T follicular helper cell (primary cell): Measurements from ENCODE around the gene PRKAG1.
A peak's percentile ranks its signal among the peaks of the same experiment; 100 is the strongest.

Experiments
- DNase-seq: peaks from one replicate; pipeline ENCODE4 v3.0.0-alpha.2; 2020; ENCODE audit warnings: low read depth

Gene PRKAG1

DNA sequence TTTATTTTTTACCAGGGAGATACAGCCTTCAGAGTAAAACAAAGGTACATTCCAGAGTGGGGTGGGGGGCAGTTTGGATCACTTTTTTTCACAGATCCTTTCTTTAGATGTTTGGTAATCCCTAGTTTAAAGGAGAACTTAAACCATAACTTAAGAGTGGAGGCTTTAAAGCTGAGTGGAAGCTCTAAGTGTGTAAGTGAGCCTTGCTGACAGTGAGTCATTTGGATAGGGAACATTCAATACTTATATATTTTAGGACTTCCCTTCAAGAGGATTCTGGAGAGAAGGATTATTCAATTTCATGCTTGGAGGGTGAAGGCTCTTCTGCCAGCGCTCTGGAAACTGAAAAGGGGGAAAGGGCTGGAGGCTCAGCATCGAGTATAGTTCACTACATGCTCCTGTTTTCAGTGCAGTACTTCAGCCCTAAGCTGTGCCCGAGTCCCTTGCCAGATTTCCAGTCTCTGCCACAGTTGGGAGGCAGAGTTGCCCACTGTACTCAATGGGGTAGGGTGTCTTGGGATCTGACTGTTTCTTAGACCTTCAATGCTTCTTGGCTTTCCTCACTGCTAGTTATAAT lies 8.4 kb downstream of the PRKAG1 start:
- no peak for DNase-seq

DNA sequence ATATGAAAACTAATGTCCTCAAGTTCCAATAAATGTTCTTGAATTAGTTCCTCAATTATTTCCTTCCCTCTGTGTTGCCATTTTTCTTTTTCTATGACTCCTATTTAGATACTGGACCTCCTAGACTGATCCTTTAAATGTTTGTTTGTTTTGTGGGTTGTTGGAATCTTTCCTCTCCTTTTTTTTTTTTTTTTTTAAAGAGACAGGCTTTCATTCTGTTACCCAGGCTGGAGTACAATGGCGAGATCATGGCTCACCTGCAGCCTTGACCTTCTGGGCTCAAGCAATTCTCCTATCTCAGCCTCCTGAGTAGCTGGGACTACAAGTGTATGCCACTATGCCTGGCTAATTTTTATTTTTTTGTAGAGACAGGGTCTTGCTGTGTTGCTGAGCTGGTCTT lies 9.6 kb downstream of the PRKAG1 start:
- no peak for DNase-seq

DNA sequence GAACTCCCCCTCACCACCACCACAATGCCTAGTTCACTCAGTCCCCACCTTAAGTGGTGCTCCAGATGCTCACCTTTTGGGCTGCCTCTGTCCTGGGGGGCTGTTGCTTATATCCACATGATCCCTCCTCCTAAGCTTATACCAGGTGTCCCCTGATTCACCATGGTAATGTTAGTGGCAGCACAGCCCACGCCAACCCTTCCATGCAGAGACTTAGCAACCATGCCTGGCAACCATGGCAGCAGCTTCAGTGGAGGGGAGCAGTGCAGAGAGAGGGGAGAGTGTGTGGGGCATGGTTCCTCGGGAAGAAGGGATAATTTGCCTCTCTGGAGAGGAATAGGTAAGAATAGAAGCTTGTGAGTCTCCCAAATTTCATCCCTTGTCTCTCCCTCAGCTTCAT lies 18.2 kb downstream of the PRKAG1 start:
- DNase-seq: no peak

DNA sequence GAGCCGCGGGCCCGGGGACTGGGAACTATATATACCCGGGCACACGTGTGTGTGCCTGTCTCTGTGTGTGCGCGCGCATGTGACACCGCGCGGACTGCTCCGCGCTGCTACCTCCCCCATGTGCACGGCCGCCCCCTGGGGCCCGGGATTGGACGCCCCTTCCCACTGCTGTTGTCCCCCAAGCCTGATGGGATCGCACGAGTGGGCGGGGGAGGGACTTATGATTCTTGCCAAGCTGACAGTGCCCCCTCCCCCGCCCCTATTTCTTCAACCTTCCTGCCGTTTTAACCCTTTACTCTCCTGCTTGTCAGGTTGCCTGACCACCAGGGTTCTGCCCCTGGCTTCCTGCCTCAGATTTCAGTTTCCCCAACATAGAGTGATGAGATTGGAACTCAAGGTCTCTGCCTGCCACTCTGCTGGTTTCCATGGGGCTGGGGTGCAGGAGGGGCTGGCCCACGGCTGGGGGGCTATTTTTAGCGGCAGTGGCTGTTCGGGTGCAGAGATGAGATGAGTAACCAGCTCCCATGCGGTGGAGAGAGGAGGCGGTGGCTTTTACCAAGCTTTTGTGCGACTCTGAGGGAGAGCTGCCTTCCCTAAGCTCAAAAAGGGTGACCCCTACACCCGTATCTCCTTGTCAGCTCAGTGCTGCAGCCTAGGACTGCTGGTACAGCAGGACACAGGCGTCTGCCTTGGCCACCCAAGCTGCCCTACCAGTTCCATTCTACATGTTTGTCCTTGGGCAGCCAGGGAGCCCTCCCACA lies 19.0 kb downstream of the PRKAG1 start, which contains the start of gene DDN:
Gene DDN, minus strand, starts transcription at position 5 of the 761 bp plus-strand sequence. CDS start 88 bp downstream, outside the sequence.
- no peak for DNase-seq

DNA sequence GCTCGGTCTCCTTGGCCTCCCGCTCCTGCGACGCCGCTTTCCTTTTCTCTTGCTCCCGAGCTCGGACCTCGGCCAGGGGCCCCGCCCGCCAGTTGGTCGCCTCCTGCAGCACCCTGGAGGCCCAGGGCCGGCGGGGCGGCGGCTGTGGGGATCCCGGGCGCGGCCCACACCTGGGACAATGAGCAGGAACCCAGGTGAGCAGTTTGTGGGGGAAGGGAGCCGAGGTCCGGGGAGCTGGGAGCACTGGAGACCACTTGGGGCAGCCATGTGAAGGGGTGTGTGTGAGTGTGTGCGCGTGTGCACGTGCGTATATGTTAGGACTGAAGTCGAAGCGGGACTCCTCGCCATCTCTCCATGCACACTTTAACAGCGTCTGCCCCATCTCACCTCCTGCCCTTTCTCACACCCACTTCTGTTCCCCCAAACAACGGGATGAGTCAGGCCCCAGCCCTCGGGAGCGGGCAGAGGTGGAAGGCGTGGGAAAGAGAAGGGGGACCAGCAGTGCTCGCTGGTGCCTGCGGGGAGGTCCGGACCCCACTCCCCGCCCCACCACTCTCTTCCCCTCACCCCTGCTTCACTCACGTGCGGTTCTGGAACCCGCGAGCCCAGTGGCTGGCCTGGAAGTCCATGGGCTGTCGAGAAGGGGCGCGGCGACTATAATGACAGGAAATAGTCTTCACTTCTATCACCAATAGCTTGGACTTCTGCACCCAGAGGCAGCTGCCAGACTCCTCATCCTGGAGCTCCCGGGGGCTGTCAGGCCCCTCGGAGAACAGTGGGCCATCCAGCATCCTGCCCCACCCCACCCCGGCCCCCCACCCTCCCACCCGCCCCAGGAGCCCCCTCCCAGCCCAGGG lies 19.9 kb downstream of the PRKAG1 start:
- no peak for DNase-seq

DNA sequence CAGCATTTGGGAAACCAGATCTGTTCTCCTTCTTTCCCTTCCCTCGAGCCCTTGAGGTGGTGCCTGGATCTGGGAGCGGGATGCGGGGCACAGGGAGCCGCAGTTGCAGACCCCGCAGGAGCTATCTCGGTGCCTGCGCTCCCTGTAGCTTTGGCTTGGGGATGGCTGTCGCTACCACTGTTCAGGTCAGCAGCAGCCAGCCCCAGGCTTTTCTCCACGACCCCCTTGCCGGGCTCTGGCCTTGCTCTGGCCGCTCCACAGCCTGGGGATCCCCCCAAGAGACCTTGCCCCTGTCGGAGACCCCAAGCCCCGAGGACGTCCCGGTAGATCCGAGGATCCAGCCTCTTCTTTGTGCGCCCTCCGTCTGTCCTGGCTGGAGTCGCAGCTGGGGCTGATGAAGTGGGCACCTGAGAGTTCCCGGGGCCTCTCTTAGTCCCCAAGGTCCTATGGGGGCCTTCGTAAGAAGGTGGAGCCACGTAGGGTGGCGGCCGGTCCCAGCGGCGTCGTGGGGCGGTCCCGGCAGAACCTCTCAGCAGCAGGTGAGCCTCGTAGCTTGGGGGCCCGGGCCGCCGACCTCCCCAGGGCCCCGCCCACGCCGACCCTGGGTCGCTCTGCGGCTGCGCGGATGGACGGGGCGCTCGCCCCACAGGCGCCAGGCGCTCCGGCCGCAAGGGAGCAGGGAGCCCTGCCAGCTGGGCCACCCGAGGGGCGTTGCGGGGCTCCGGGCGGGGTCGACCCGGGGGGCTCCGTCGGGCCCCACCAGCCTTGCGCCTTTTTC lies 20.7 kb downstream of the PRKAG1 start:
- DNase-seq: no peak

DNA sequence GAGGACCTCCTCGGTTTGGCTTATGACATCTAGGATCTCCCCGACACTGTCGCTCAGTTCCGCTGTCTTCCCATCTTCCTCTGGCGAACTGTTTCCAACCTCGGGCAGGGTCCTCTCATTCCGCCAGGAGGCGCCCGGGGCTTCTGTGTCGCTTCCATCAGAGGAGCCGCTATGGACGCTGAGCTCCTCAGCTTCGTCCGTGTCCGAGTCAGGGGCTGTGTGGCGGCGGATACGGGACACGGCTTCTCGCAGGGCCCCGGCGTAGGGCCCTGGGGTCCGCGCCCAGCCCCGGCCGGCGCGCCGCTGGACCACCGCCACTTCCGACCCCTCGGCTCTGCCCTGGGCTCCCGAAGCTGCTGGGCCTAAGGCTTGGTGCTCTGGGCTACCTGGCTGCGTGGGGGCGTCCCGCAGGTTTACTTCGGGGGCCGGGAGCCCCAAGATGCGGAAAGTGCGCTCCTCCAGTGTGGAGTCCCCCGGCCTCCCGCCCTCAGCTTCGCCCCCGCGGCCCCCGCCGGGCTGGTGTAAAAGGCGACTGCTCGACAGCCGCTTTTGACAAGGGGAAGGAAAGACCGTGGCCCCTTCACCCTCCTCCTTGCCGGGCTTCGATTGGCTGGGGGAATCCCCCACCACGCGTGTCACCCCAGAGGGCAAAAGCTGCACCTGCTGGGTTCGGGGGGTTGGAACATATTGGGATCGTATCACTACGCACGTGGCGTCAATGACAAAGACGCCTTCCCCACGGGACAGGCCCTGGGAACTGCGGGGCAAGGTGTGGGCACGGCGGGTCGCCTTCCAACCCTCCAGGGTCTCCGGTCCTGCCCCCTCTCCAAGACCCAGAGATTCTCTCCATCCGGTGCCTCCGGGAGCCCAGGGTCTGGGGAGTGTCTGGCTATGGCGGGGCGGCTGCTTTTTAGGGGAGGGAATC lies 21.5 kb downstream of the PRKAG1 start:
- DNase-seq: peak; percentile 48

DNA sequence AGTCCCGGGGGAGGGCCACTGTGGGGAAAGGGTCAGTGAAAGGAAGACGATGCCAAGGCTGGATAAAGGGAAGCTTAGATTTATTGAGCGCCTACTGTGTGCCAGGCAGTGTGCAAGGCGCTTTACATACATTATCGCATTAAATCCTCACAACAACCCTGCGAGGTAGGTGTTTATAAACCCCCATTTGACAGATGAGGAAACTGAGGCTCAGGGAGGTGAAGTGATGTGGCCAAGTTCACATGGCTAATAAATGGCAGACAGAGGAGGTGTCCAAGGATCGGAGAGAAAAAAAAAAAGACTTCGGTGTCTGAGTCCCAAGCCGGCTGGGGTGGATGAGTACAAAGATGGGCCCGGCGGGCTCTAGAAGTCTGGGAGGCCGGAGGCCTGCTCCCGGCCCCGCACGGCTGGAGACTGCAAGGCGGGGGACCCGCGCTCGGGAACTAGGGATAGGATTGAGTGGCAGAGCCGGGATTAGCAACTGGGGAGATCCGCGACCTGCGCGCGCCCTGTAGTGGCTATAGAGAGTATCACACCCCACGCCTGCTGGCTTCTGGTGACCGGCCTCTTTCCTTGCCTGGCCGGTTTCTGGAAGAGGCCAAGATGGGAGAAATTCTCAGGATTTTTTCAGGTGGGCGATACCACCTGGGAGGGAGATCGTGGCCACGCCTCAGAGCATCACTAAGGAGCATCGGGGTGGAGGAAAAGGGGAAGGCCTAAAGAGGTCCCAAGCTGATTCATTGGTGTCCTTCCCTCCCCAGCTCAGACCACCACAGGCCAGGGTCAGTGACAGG lies 23.3 kb downstream of the PRKAG1 start:
- no peak for DNase-seq

DNA sequence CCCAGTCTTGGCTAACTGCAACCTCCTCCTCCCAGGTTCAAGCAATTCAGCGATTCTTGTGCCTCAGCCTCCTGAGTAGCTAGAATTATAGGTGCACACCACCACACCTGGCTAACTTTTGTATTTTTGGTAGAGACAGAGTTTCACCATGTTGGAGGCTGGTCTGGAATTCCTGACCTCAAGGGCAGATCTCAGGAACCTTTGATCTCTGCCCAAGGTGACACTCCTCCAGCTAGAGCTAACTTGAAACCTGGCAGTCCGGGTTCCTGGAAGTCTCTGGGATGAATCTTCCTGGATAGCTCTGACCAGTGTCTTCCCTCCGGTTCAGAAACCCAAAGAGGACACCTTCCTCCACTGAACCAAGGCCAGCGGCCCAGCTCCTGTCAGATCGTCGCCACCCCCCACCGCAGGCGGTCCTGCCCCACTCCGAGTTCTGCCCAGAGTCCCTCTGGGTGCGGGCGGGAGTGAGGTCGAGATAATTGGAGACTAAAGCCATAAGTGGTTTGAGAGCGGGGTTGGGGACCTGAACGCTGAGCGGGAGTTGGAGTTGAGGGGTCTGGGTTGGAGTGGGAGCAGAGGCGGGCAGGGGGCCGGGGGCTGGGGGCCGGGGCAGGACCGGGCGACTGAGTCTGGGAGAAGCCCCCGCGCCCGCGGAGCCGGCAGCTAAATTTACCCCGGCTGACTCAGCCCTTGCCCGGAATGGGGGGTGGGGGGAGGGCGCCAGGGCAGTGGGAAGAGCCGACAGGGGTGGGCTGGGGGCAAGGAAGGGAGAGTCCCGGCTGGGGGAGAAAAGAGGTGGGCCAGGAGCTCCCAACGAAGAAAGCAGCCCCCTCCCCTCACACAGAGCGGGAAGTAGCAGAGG lies 24.1 kb downstream of the PRKAG1 start:
- no peak for DNase-seq

DNA sequence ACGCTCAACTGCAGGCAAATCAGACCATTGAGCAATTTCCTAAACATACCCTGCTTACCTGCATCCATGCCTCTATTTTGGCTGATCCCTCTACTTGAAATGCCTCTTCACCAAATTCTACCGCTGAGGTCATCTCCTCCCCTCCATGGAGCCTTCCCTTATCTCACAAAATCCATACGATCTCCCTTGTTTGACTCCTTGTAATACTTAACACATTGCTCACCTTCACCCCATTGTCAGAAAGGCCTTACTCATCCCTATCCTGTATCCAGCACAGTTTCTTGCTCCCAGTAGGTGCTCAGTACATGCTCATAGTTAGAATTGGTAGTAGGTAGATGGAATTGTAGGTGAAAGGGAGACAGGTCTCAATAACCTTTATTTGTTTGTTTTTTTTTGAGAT lies 24.8 kb downstream of the PRKAG1 start:
- DNase-seq: no peak

DNA sequence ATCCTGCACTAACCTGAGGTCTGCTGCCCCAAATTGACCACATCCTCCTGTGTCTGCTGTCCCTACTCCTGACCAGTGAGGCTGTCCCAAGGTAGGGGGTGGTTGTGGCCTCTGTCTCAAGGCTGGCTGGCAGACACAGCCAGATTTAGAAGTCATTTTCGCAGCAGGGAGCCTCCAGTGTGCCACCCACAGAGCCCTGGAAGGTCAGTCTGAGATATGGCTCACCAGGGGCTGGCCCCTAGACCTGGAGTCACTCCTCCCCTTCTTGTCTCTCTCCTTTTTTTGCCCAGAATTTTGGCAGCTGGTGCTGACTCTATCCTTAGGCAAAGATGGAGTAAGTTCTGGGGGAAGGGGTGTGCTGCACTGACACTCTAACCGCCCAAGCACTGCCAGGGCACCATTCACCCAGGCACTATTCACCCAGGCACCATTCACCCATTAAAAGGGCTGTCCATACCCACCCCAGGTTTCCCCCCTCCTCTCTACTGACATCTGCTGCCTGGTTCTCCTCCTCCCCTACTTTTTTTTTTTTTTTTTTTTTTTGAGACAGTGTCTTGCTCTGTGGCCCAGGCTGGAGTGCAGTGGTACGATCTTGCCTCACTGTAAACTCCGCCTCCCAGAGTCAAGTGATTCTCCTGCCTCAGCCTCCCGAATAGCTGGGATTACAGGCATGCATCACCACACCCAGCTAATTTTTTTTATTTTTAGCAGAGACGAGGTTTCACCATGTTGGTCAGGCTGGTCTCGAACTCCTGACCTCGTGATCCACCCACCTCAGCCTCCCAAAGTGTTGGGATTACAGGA lies 27.1 kb downstream of the PRKAG1 start:
- no peak for DNase-seq

DNA sequence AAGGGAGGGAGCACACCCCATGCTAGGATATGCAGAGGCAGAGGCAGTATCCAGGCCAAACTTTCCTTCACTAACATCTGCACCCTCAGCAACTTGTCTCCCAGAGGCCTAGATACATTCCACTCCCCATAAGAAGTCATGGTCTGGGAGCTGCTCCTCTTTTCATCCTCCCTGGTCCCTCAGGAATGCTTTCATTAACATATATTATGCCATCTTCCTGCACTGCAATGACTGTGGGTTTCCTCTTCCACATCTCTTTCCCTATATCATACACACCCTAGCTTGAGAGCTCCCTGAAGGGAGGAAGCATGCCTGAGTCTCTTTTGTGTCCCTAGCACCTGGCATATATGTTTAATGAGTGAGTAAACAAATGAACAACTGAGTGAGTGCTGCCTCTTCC lies 28.0 kb downstream of the PRKAG1 start:
- no peak for DNase-seq

DNA sequence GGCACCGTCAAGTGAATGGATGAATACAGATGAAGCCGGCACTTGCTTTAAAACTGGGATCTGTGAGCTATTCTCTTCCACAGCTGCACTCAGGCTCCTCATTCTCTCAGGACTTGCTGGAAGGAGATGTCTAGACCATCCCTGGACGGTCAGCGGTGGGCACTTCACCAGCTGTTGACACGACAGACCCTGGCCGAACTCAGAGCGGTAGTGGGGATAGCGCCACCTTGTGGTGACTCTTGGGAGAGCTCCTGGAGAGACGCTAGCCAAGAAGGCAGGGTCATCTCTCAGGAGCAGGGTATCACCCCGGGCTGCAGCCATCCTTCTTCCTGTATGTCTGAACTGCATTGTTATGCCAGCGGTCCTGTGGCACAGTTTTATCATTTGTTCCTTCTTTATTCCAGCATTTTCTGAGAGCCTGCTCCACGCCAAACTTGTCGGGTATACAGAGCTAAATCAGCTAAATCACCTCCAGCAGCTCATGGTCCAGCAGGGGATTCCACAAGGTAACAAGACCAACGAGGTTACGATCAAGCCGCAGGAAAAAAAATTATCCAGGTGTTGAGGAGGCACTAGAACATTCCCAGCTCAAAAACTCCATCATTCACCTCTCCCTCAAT lies 30.4 kb downstream of the PRKAG1 start:
- peak; percentile 63 for DNase-seq

DNA sequence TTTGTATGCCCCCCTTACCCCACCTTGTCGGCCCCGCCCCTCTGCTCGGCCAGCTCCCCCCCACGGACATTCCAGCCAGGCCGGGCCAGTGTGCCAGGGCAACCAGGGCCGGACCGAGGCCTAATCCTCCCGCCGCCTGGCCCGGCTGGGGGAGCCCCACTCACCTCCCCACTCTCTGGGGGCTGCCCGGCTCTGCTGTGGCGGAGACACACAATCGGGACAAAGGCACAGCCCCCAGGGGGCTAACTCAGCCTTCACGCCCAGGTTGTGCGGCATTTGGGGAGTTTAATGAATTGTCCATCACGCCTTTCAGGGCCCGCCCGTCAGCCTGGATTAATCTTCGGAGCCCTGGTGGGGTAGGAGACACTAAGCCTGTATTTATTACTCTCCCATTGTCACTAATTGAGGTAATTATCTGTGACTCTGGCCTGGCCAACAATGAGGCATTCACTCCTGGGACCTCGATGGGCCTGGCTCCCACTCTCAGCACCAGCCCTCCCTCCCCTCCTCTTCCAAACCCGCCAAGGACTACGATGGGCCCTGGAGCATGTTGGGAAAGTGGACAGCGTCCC lies 31.8 kb downstream of the PRKAG1 start:
- no peak for DNase-seq

DNA sequence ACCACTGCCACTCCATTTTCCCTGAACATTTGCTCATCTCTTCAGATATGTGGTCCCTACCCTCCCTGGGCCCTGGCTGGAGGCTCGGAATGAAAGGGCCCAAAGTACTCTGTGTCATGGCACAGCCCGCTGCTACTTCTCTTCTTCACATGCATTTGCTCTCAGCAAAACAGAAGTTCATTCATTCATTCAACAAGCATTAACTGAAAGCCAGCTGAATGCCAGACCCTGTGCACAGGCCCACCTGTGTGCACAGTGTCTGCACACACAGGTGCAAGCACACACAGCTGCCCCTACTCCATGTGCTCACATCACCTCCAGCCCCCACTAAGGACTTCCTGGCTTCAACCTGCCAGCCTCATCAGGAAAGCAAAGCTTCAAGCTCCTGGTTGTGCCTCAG lies 32.7 kb downstream of the PRKAG1 start:
- no peak for DNase-seq

DNA sequence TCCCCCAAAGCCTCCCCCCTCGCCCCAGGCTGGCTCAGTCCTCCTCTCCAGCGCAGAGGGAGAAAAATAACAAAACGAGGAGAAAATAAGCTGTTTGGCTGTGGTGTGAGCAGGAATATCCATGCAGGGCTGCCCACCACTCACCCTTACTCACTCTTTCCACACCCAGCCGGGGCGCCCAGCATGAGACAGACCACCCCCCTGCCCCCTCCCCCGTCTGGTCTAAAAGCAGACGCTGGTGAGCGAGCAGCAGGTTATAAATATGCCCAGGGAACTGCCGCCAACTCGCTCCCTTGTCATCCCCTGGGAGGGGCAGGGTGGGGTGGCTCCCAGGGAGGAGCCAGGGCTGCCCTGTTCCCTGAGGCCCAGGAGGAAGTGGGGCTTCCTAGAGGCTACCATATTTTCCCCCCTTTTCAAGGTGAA lies 33.1 kb downstream of the PRKAG1 start:
- no peak for DNase-seq

DNA sequence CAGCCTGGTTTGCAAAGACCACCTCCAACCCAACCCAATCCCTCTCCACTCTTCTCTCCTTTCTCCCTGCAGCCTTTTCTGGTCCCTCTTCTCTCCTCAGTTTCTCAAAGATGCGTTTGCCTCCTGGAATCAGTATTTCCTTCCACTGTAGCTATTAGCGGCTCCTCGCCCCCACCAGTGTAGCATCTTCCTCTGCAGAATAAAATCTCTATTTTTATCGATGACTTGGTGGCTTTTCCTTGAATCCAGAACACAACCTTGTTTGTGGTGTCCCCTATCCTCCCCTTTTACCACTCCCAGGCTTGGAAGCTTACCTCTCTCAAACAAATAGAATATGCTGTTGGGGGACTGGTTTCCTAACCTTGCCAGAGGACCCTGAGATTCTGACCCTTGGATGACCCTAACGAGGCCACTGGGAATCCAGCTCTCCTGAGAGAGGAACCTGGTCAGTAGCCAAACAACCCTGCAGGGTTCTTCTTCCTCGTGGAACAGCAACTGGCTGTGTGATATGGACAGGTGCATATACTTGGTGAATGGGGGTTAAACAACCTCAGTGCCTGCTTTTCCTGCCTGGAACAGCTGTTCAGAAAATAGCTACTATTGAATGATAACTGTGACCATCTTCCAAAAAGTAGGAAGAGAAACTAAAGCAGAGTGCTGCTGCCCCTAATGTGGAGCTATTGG lies 36.0 kb downstream of the PRKAG1 start:
- no peak for DNase-seq
